Upper lobe of left lung (tissue), 4 donors: Measurements from ENCODE around the gene BHLHE40.

ENCODE experiments used
- POLR2A ChIP-seq, 4 donors: fragments of 450-650 bp; IDR thresholded peaks; one replicate each; pipeline ENCODE4 v1.5.1; 2016 to 2017; ENCODE audit warnings: antibody characterized with exemption in 4 of 4, mild to moderate bottlenecking in 2 of 4
- TF ChIP-seq, protein P1 (sequence below), 6 experiments: fragments of 450-650 bp in 4 of 6; fragments of 200-600 bp in 2 of 6; sonication (generic) in 2 of 6; IDR thresholded peaks; one replicate each; pipeline ENCODE4 v1.5.1; 2016 to 2019; ENCODE audit warnings: antibody characterized with exemption in 6 of 6

DNA sequence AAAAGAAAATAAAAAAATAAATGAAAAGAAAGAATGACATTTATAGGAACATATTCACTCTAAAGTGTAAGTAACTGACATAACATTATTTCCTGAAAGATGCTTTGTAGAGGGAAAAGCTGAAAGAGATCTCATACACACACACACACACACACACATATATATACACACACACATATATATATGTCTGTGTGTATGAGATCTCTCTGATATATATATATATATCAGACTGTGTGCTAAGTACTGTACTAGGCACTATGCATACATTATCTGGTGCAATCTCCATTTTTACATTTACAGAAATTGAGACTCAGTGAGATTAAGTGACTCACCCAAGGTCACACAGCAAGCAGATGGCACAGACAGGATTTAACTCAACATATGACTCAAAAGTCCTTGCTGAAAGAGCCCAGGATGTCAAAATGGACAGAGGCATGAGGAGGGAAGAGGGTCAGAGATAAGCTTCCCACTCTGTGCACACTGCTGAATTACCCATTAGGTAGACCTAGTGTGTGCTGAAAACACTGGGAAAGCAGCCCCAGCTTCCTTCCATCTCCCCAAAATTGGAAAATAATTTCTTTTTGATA, 15.0 kb downstream of the BHLHE40 start:
- TF ChIP-seq, protein P1, sequence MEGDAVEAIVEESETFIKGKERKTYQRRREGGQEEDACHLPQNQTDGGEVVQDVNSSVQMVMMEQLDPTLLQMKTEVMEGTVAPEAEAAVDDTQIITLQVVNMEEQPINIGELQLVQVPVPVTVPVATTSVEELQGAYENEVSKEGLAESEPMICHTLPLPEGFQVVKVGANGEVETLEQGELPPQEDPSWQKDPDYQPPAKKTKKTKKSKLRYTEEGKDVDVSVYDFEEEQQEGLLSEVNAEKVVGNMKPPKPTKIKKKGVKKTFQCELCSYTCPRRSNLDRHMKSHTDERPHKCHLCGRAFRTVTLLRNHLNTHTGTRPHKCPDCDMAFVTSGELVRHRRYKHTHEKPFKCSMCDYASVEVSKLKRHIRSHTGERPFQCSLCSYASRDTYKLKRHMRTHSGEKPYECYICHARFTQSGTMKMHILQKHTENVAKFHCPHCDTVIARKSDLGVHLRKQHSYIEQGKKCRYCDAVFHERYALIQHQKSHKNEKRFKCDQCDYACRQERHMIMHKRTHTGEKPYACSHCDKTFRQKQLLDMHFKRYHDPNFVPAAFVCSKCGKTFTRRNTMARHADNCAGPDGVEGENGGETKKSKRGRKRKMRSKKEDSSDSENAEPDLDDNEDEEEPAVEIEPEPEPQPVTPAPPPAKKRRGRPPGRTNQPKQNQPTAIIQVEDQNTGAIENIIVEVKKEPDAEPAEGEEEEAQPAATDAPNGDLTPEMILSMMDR (IDR thresholded peaks at IDR 0.05) = no peak
- no peak for TF ChIP-seq POLR2A (IDR thresholded peaks at IDR 0.05)
